HUES6 (cell line): Measurements from ENCODE around the gene PEX7.

ENCODE experiments used
- H3K27ac ChIP-seq: 2 replicates; pipeline ENCODE4 v1.7.0; 2013; ENCODE audit warnings: low read depth, mild to moderate bottlenecking, low read length, inconsistent platforms
- H3K27me3 ChIP-seq: 2 replicates; pipeline ENCODE4 v1.6.1; 2013; ENCODE audit warnings: low read length; ENCODE audit not compliant: control insufficient read depth, insufficient read depth
- H3K36me3 ChIP-seq: 2 replicates; pipeline ENCODE4 v1.6.1; 2013; ENCODE audit warnings: low read length; ENCODE audit not compliant: control insufficient read depth, insufficient read depth
- H3K4me1 ChIP-seq: 2 replicates; pipeline ENCODE4 v1.6.1; 2013; ENCODE audit warnings: low read length; ENCODE audit not compliant: control insufficient read depth, insufficient read depth
- H3K4me3 ChIP-seq: 2 replicates; pipeline ENCODE4 v1.5.1; 2013; ENCODE audit warnings: low read depth, low read length
- H3K9ac ChIP-seq: one replicate; pipeline ENCODE4 v1.6.1; 2013; ENCODE audit warnings: mild to moderate bottlenecking, low read length
- H3K9me3 ChIP-seq: 2 replicates; pipeline ENCODE4 v1.6.1; 2013; ENCODE audit warnings: low read depth, low read length; ENCODE audit not compliant: control insufficient read depth, insufficient read depth

PEX7 gene

GRCh38 chr6:136822376-136823127, at the start of gene PEX7:
PEX7 (plus strand) TSS chr6:136822592; CDS start chr6:136822666, 74 bp downstream.
- Histone ChIP-seq H3K27ac (peak within 1 kb of the TSS; percentile 66), H3K9ac (peak within 1 kb of the TSS; percentile 74), H3K4me1 (peaks cover 3% of the 10 kb centered on the region; the same call in 1 of the 2 replicates), H3K9me3 (no peaks in the 10 kb centered on the region), H3K27me3 (no peaks in the 10 kb centered on the region; the same call in 1 of the 2 replicates), H3K4me3 (peak within 1 kb of the TSS; percentile 67), H3K36me3 (peaks cover 15% of the 10 kb centered on the region)

- H3K36me3 ChIP-seq: no peaks in the 10 kb centered on the region
- no peak overlapping the region for H3K4me3 ChIP-seq
- no peak overlapping the region for H3K9ac ChIP-seq
- no peaks in the 10 kb centered on the region for H3K9me3 ChIP-seq
- no peak overlapping the region for H3K27ac ChIP-seq
- H3K4me1 ChIP-seq: peaks cover 6% of the 10 kb centered on the region; the same call in 1 of the 2 replicates
- H3K27me3 ChIP-seq: no peaks in the 10 kb centered on the region
Measured at GRCh38 chr6:136772685-136773472, 49.5 kb upstream of the PEX7 start.

GRCh38 chr6:136773473-136773796, 49.0 kb upstream of the PEX7 start:
- Histone ChIP-seq H3K9me3 (no peaks in the 10 kb centered on the region), H3K9ac (no peak overlapping the region), H3K36me3 (no peaks in the 10 kb centered on the region), H3K27ac (no peak overlapping the region), H3K4me3 (no peak overlapping the region), H3K4me1 (peaks cover 6% of the 10 kb centered on the region; the same call in 1 of the 2 replicates), H3K27me3 (no peaks in the 10 kb centered on the region)

- no peaks in the 10 kb centered on the region for H3K9me3 ChIP-seq
- no peak overlapping the region for H3K27ac ChIP-seq
- peaks cover 6% of the 10 kb centered on the region; the same call in 1 of the 2 replicates for H3K4me1 ChIP-seq
- no peaks in the 10 kb centered on the region for H3K36me3 ChIP-seq
- no peak overlapping the region for H3K4me3 ChIP-seq
- no peak overlapping the region for H3K9ac ChIP-seq
- H3K27me3 ChIP-seq: no peaks in the 10 kb centered on the region
Measured at GRCh38 chr6:136774228-136775041, 48.0 kb upstream of the PEX7 start.

GRCh38 chr6:136775081-136775480, 47.3 kb upstream of the PEX7 start:
- H3K27me3 ChIP-seq: no peaks in the 10 kb centered on the region
- peaks cover 6% of the 10 kb centered on the region; the same call in 1 of the 2 replicates for H3K4me1 ChIP-seq
- no peaks in the 10 kb centered on the region for H3K36me3 ChIP-seq
- H3K9ac ChIP-seq: no peak overlapping the region
- no peak overlapping the region for H3K4me3 ChIP-seq
- no peaks in the 10 kb centered on the region for H3K9me3 ChIP-seq
- H3K27ac ChIP-seq: no peak overlapping the region

GRCh38 chr6:136775548-136775947, 46.8 kb upstream of the PEX7 start:
- Histone ChIP-seq H3K4me3 (no peak overlapping the region), H3K4me1 (peaks cover 6% of the 10 kb centered on the region; the same call in 1 of the 2 replicates), H3K36me3 (no peaks in the 10 kb centered on the region), H3K9ac (no peak overlapping the region), H3K9me3 (no peaks in the 10 kb centered on the region), H3K27ac (no peak overlapping the region), H3K27me3 (no peaks in the 10 kb centered on the region)

- Histone ChIP-seq H3K9ac (no peak overlapping the region), H3K4me1 (peaks cover 6% of the 10 kb centered on the region; the same call in 1 of the 2 replicates), H3K27me3 (no peaks in the 10 kb centered on the region), H3K36me3 (no peaks in the 10 kb centered on the region), H3K27ac (no peak overlapping the region), H3K9me3 (no peaks in the 10 kb centered on the region), H3K4me3 (no peak overlapping the region)
Measured at GRCh38 chr6:136777651-136778050, 44.7 kb upstream of the PEX7 start.

GRCh38 chr6:136779682-136780081, 42.7 kb upstream of the PEX7 start:
- no peaks in the 10 kb centered on the region for H3K36me3 ChIP-seq
- no peaks in the 10 kb centered on the region for H3K9me3 ChIP-seq
- H3K27ac ChIP-seq: no peak overlapping the region
- H3K9ac ChIP-seq: no peak overlapping the region
- H3K27me3 ChIP-seq: no peaks in the 10 kb centered on the region
- H3K4me3 ChIP-seq: no peak overlapping the region
- no peaks in the 10 kb centered on the region for H3K4me1 ChIP-seq

- Histone ChIP-seq H3K9ac (no peak overlapping the region), H3K4me1 (no peaks in the 10 kb centered on the region), H3K27ac (no peak overlapping the region), H3K36me3 (no peaks in the 10 kb centered on the region), H3K4me3 (no peak overlapping the region), H3K9me3 (no peaks in the 10 kb centered on the region), H3K27me3 (no peaks in the 10 kb centered on the region; the same call in 1 of the 2 replicates)
Measured at GRCh38 chr6:136780972-136781371, 41.4 kb upstream of the PEX7 start.

GRCh38 chr6:136782021-136782770, 40.2 kb upstream of the PEX7 start:
- Histone ChIP-seq H3K27ac (no peak overlapping the region), H3K4me3 (no peak overlapping the region), H3K27me3 (no peaks in the 10 kb centered on the region; the same call in 1 of the 2 replicates), H3K36me3 (no peaks in the 10 kb centered on the region), H3K9me3 (no peaks in the 10 kb centered on the region), H3K4me1 (no peaks in the 10 kb centered on the region), H3K9ac (no peak overlapping the region)
